HUDEP-2 (cell line): Measurements from ENCODE around the gene WWC1.
A peak's percentile ranks its signal among the peaks of the same experiment; 100 is the strongest.

Experiments
- DNase-seq, 76 experiments: peaks; one replicate each; lab custom pipeline; 2025; ENCODE audit not compliant: unreplicated experiment in 76 of 76; lab: John Stamatoyannopoulos, UW

WWC1 gene

DNA sequence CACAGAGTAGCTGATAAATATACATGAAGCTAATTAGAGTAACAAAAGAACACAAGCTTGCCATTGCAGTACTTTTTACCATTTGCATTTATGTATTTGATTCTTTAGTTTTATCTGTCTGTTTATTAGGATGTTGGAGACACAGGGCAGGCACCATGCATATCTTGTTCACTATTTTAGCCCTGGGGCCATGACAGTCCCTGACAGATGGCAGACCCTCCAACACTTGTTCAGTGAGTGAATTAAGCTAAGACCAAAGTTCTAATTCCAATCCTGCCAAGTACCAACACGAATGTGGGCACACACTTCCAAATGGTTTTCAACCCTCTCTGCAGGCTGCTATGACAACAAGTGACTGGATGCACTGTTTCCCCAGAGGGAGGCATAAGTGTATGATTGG lies 182.9 kb downstream of the WWC1 start:
- no peak for DNase-seq

DNA sequence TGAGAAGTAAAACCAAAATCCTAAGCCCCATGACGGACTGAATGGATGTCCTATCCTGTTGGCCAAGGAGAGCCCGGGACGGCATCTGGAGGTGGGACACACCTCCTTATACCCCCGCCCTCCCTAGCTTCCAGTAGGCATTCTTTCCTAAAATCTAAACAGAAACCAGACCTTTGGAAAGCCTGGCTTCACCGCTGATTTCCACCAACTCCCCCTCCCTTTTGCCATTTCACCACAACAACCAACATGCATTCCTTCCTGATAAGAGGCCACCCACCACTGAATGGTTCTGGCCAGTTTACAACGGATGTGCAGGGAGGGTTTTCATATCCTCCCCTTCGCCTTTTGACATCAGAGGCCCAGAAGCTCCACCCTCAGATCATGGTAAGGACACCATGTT lies 185.6 kb downstream of the WWC1 start:
- peak in 7 of 76 experiments; percentile 1 to 20 (median 7) for DNase-seq

DNA sequence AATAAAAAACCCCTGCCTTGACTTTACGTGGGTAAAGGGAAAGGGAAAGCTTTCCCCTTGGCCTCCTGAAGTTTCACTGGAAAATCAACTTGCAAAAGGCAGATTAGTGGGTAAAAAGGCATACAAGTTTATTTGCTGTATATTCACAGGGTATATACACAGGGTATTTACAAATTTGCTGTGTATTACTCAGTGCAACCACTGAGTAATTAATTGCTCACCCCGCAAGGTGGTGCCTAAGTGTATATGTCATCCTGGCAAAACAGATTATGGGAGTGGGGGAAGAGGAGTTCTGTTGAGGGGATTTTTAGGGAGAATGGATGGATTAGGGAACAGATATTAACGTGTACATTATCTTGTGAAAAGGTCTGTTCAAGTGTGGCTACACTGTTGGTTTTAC lies 187.7 kb downstream of the WWC1 start:
- no peak for DNase-seq

- DNase-seq: no peak
These were observed 189.2 kb downstream of the WWC1 start for GRCh38 chr5:168480601-168481000.

DNA sequence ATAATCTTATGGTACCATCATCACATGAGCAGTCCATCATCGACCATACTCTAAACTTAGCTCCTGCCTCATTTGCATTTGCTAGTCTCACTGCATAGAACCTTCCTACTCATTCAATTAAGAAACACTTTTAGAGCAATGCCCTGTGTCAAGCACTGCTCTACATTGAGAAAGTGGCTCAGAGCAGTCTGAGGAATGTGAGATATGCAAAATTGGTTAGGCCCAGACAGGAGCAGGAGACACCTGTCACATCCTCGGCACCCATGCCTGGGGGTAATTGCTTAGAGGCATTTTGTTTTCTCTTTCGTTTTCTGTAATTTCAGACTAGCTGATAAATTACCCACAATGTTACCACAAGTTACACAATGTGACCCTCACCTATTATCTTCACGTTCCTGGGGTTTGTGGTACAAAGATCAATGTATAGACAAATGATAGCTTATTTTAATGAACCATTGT lies 189.9 kb downstream of the WWC1 start:
- DNase-seq: no peak

- no peak for DNase-seq
These were observed 190.9 kb downstream of the WWC1 start for GRCh38 chr5:168482361-168482760.

DNA sequence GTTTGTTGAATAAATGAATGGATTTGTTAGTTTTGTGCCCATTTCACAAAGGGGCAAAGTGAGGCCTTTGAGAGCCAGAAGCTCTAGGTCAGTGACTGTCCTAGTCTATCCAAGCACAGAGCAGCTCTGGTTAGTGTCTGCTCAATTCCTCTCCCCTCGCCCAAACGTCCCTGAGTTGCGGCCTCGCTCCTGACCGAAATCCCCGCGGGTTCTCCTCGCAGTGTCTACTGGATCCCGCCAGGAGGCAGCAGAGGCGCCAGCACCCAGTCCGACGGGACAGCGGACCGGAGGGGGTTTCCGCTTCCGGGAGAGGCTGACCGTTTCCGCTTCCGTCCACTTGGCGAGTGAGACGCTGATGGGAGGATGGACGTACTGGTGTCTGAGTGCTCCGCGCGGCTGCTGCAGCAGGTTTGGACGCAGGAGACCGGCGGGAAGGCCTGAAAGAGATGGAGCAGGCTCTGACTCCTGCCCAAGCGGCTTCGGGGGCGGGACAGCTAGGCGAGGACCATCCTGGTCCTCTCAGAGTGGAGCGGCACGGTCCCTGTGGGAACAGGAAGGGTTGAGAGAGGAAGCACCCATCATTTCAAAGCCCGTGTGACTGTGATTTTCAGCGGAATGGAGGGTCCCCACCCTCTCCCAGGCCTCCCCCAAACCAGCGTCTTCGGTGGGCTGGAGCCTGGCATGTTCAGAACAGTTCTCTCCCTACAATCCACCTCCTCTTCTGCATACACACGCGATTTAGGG lies 194.9 kb downstream of the WWC1 start, which contains the start of gene RARS1:
RARS1 (plus strand) TSS at position 336 of the 744 bp plus-strand sequence; CDS start at position 364, 28 bp downstream.
- peak in 74 of 76 experiments; percentile 41 to 93 (median 82) for DNase-seq

DNA sequence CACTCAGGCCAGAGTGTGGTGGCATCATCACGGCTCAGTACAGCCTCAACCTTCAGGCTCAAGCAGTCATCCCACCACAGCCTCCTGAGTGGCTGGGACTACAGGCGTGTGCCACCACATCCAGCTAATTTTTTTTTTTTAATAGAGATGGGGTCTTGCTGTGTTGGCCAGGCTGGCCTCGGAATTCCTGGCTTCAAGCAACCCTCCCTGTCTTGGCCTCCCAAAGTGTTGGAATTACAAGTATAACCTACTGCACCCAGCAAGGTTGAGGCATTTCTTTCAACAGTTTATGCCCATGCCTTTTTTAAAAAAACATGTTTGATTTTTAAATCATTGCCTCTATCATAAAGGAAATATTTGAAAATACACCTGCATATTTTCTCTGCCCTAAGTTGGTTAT lies 197.6 kb downstream of the WWC1 start:
- no peak for DNase-seq

DNA sequence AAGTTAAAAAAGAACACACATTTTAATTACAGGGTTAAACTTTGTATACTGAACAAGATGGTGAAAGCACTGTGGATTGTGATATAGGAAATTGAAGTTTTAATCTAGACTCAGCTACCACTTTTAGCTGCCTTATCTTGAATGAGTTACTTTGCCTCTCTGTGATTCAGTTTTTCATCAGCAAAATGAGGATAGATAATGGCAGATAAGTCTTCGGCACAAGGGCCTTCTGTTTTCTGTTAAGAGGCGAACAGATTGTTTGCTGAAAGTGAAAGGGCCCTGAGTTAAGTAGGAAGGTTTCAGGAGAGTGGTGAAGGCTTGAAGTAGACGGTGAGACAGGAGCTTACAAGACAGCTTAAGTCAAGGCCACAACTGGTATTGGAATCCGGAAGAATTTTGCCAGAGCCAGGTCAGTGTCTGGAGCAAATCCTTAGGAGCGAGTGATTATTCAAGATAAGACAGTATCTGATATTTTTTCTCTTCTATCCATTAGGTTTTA lies 202.7 kb downstream of the WWC1 start:
- no peak for DNase-seq

- no peak for DNase-seq
These were observed 211.3 kb downstream of the WWC1 start for GRCh38 chr5:168502563-168503237.

DNA sequence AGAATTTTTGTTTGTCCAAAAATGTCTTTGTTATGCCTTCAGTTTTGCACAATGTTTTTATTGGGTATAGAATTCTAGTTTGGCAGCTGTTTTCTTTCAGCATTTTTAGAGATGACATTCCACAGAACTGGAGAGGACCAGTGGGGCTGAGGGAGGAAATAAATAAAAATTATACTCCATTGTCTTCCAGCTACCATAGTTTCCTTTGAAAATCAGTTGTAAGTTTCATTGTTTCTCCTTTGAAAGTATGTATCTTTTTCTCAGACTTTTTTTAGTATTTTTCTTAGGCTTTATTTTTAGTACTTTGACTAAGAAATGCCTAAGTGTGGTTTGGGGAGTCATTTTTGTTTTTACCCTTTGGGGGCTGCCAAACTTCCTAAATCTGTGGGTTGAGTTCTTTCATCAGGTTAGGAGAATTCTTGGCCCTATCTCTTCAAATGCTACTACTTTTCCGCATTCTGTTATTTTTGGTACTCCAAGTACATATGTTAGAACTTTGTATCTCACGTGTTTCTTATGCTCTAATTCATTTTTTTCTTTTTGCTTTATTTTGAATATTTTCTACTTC lies 222.5 kb downstream of the WWC1 start:
- DNase-seq: no peak
